Heart left ventricle (tissue), 13 donors: ENCODE data around the gene PGAP3.

Experiments
- POLR2A ChIP-seq, 2 donors: fragments of 450-650 bp; IDR thresholded peaks; one replicate each; pipeline ENCODE4 v1.6.1; 2017; ENCODE audit warnings: antibody characterized with exemption in 2 of 2, mild to moderate bottlenecking in 2 of 2, moderate library complexity in 2 of 2
- TF ChIP-seq, protein P1 (sequence below), 12 donors: fragments of 200-600 bp; sonication (generic) in 4 of 12; IDR thresholded peaks; one replicate each; pipeline versions ENCODE4 v1.5.0 to v1.8.0; 2018 to 2022; ENCODE audit warnings: antibody characterized with exemption in 12 of 12, mild to moderate bottlenecking in 5 of 12
- donor health status: ischemic (EF 13 %, LVEDD 7.1; RV severe dilation, severe dysfunction).
- donor health status: DM: no; HTN: yes; CAD: no.
- donor health status: DM: no; HTN: no; CAD: no.
- donor health status: ischemic (EF 25% LVEDD 6.9; RV normal size, moderate dysfunction).
- donor health status: ischemic (EF 25% LVEDD 5.7; RV mildly dilated, moderate dysfunction).
- donor health status: ischemic (EF 35%, LVEDD 5.7; RV mildly dilated, moderate dysfunction).
- donor health status: nonischemic (EF 11% LVEDD 7.7; RV severe dilation, severe dysfunction).
- donor health status: DM: yes; HTN: yes; CAD: no.
- donor health status: PGD.
- donor health status: ischemic (EF 29% LVEDD 5.4; RV normal size, mild dysfunction).
- donor health status: nonischemic (EF 23%, LVEDD 6.1; RV moderate dilation, normal function).

DNA sequence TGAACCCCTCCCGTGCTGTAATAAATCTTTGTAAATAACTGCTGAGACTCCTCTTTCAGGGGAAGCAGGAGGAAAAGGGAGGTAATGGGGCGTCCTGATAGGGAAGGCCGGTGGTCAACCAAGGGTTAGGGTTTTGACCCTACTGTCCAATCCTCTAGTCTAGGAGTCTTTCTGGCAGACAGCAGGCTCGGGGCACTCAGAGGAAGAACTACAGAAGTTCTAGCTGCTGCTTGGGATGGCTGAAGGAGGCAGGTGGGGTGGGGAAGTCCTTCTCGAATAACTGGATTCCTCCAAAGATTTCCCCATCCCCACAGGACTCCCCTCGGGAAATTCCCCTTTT is 51.3 kb downstream of the PGAP3 start:
- TF ChIP-seq, protein P1, sequence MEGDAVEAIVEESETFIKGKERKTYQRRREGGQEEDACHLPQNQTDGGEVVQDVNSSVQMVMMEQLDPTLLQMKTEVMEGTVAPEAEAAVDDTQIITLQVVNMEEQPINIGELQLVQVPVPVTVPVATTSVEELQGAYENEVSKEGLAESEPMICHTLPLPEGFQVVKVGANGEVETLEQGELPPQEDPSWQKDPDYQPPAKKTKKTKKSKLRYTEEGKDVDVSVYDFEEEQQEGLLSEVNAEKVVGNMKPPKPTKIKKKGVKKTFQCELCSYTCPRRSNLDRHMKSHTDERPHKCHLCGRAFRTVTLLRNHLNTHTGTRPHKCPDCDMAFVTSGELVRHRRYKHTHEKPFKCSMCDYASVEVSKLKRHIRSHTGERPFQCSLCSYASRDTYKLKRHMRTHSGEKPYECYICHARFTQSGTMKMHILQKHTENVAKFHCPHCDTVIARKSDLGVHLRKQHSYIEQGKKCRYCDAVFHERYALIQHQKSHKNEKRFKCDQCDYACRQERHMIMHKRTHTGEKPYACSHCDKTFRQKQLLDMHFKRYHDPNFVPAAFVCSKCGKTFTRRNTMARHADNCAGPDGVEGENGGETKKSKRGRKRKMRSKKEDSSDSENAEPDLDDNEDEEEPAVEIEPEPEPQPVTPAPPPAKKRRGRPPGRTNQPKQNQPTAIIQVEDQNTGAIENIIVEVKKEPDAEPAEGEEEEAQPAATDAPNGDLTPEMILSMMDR (IDR thresholded peaks at IDR 0.05): no peak
- TF ChIP-seq POLR2A (IDR thresholded peaks at IDR 0.05): no peak
